Stimulated activated CD4-positive, alpha-beta T cell treated with anti-CD3 and anti-CD28 coated beads, Interleukin-15, amount 100 ng/mL, for 24 hours (primary cell): ENCODE data around the gene GAS2L2.

Source experiments
- DNase-seq: peaks from one replicate; pipeline ENCODE4 v3.0.0-alpha.2; 2020

The GAS2L2 gene

DNA sequence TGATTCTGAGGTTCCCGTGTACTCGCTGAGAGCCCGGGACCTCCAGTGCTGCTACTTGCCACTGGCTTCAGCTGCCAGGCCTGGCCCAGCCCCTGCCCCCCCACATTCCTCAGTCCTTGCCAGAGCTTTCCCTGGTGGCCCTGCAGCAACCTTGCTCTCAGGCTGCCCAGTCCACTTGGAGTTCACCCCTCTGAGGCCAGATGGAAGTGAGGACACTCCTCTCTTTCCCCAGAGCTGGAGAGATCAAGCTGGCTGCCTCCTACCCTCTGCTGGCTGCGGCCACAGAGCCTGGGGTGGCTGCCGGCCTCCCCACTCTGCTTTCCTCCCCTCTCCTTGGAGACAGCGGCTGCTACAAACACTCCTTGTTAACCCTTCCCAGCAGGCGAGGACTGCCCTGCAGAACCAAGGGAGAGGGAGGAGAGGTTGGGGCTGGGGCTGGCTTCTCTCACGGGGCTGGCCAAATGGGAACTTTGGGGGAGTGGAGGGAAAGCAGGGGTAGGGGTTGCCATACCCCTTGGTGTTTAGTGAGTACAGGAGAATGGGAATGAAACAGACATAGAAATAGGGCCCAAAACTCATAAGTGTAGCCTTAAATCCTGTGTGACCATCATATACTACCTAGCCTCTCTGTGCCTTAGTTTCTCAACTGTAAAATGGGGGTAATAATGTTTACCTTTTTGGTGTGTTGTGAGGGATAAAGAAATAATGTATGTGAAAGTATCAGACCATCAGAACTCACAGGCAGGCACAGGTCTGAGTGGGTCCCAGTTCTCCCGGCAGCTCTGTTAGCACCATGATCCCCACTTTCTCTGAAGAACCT, at the start of gene GAS2L2:
Gene GAS2L2, minus strand, starts transcription at position 295 of the 820 bp plus-strand sequence. CDS start 389 bp downstream, outside the sequence.
- DNase-seq, result no peak

GRCh38 chr17:35801583-35802224, 48.7 kb upstream of the GAS2L2 start:
- DNase-seq, result no peak

GRCh38 chr17:35799942-35800341, 46.9 kb upstream of the GAS2L2 start:
- DNase-seq, result no peak

- DNase-seq, result no peak
Observed at GRCh38 chr17:35797918-35798317, 44.9 kb upstream of the GAS2L2 start.

GRCh38 chr17:35797370-35797769, 44.3 kb upstream of the GAS2L2 start:
- no peak for DNase-seq

GRCh38 chr17:35796942-35797341, 43.9 kb upstream of the GAS2L2 start:
- no peak for DNase-seq

- DNase-seq, result no peak
Observed at GRCh38 chr17:35795871-35796265, 42.8 kb upstream of the GAS2L2 start.

DNA sequence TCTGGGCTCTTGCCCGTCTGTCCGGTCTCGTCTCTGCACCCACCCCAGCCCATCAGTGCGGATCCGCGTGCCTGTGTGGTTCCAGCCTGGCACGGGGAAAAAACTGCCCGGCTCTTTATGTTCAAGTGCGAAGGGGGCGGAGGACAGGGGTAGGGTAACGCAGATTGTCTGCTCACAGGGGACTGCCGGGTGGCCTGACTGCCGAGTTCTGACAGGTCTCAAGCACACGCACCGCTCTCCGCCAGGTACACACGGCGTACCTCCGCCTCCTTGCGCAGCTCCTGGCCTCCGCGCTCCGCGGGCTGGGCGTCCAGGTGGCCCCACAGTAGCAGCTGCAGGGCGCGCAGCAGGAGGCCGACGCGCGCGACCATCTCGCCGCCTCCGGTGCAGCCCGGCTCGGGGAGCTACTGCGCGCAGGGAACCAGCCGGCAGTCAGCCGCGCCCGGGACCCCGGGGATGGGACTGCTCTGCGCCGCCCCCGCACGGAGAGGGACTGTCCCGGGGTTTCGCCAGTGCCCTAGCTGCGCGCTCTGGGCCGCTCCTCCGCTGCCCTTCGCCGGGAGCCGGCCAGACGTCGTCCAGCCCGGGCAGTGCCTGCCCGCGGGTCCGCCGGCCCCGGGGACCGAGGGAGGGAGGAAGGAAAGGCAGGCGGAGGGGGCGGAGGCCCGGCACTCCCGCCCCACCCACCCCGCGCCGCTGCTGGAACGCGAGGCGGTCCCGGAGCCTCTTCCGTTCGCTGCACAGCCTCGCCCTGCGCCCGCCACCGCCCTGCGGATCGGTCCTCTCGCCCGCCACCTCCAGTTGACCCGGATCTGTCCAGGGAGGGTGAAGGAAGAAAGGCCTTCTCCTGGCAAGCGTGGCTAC, 42.2 kb upstream of the GAS2L2 start, which contains the start of gene MMP28:
Gene MMP28, minus strand, starts transcription at position 635 of the 864 bp plus-strand sequence. Its CDS starts 264 bp downstream, at position 371.
- DNase-seq, result peak; percentile 69

- DNase-seq, result no peak
Observed at GRCh38 chr17:35793257-35793656, 40.2 kb upstream of the GAS2L2 start.

DNA sequence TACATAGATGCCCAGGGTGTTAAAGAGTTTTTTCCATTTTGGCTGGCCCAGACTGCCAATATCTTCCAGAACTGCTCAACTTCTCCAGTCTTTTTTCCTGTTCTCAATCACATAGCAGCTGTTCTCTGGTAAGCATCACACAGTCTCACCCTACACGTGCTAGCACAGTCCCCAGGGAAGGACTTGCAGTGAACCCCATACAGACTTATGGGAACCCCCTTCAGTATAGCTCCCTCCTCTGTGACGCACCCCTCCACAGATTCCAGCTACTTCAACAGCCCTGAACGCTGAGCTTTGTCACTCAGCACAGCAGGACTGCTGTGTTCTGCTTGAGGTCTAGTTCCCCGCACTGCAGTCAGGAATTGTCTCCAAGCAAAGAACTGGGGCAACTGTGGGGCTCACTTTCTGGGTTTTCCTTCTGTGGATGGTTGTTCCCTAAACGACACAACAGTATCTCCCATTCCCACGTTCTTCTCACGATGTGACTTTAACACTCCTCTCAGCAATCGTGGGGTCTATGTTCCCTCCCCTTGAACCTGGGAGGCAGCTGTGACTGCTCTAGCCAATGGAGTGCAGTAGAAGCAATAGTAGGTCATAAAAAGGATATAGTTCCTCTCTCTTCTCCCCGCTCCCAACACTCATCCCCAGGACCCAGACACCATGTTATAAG, 38.8 kb upstream of the GAS2L2 start:
- no peak for DNase-seq

DNA sequence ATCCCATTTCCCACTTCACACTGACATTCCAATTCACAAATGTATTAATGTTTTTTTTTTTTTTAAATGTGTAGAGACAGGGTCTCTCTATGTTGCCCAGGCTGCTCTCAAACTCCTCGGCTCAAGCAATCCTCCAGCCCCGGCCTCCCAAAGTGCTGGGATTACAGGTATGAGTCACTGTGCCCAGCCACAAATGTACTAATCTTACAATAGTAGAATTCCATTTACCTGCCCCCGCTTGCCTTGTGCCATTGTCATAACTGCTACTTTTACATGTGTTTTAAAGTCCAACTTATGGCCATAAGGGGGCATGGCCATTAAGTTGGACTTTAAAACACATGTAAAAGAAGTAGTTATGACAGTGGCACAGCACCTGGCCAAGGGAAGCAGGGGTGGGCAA, 37.8 kb upstream of the GAS2L2 start:
- no peak for DNase-seq

- DNase-seq, result no peak
Observed at GRCh38 chr17:35788477-35789368, 35.7 kb upstream of the GAS2L2 start.

DNA sequence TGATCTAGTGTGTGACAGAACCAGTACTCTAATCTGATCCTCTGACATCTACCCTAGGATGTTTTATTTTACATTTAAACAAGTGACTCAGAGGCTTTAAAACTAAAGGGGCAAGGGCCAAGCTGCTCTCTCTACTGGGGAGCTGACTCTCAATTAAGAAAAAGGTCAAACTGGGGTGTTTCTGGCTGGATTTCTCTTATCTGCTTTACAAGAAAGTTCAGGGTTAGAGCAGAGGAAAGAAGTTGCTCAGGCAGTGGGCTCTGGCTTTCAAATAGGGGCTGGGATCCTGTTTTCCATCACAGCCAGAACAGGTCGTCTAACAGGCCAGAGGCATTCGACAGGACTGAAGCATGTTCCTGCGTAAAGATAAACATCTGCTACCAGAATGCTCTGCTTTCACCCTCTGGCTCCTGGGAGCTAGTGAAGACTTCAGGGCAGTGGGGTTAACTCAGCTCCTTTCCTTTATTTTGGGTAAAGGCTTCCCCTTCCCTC, 33.9 kb upstream of the GAS2L2 start:
- no peak for DNase-seq

- DNase-seq, result no peak
Observed at GRCh38 chr17:35784895-35785294, 31.9 kb upstream of the GAS2L2 start.

- no peak for DNase-seq
Observed at GRCh38 chr17:35780950-35781349, 27.9 kb upstream of the GAS2L2 start.

DNA sequence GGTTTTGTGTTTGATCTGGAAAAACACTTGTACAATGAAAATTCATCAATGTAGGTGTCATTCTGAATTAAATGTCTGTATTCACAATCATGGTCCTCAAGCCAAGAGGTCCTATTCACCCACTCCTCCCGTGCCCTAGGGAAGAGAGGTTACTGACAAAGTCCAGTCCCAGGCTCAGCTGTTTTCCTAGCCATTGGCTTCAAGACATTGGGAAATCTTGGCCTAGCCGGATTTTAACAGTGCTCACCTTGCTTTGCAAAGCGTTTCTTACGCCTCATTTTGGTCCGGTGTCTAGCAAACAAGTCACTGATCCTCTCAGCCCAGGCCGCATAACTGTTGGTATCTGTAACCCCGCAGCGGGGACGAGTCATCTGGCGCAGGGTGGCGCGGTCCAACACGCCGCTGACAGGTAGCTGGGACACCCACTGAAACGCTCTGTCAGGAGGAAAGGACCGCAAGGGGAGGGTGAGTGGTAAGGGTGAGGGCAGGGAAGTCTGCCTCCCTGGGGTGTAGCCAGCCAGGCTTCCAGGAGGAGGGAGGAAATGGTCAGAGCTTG, 25.7 kb upstream of the GAS2L2 start:
- no peak for DNase-seq

- no peak for DNase-seq
Observed at GRCh38 chr17:35775583-35775982, 22.5 kb upstream of the GAS2L2 start.

DNA sequence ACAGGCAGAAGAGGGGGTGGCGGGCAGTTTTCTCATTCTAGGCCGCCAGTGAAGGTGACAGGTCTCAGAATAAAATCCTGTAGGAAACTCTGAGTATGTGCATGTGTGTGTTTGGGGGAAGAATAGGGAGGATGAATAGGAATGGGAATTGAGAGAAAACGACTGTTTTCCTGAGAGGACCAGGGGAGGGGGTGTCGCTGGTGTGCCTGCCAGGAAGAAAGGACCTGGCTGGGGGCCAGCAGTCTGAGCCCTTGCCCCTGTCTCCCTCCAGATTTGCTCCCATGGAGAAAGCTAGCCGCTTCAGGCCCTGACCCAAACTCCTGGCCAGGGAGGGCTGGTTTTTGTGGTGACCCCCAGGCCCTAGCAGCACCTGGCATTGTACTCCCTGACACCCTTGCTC, 22.0 kb upstream of the GAS2L2 start:
- DNase-seq, result no peak

GRCh38 chr17:35774499-35774898, 21.5 kb upstream of the GAS2L2 start:
- DNase-seq, result no peak

DNA sequence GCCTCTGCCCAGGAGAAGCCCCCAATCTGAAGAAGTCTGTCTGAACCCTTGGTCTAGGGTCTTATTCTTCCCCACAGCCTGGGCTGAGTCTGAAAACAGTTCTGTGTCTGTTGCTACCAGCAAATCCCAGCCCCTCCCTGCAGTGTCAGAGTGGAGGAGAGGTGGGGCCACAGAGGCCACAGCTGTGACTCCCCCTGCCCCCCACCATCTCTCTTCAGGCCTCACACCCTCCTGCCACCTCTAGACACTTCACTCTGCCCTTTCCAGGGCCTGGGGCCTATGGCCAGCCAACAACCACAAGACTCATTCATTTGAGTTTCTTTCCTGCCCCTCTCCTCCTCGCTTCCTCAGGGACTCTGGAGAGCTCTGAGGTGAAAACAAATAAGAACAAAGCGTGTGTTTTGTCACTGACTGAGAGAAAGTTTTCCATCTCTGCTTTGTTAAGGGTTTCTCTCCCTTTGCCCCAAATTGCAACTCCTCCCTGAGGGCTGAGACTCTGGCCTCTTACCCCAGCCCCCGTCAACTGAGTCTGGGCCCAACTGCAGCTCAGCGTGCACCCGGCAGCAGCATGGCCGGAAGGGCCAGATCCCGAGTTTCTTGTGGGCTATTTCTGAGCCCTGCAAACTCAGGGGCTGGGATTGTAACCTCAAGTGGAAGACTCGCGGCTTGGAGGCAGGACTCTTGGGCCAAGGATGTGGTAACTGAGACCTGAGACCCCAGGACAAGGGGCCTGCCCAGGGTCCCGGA, 20.8 kb upstream of the GAS2L2 start:
- DNase-seq, result no peak
